ENCODE results near the gene FXN.
"Not testable (repeated sequence)": the region's sequence is repeated elsewhere in the genome, so short reads cannot be mapped to it uniquely, and the experiment has no call there.

Gene FXN

GRCh38 chr9:69090140-69090750, 54.7 kb downstream of the FXN start:
- TF ChIP-seq CTCF (IDR thresholded peaks at IDR 0.05; ENCODE audit: control insufficient read depth, extremely low read depth, insufficient read depth) = no peak
- no peak for DNase-seq (ENCODE audit: low read depth)
- H3K4me3 ChIP-seq (ENCODE audit: low read depth, low read length) = no peak overlapping the region

GRCh38 chr9:69090946-69091345, 55.4 kb downstream of the FXN start:
- no peak for DNase-seq (ENCODE audit: low read depth)
- no peak for TF ChIP-seq CTCF (IDR thresholded peaks at IDR 0.05; ENCODE audit: control insufficient read depth, extremely low read depth, insufficient read depth)
- no peak overlapping the region for H3K4me3 ChIP-seq (ENCODE audit: low read depth, low read length)

- H3K4me3 ChIP-seq (ENCODE audit: low read depth, low read length) = no peak overlapping the region
- TF ChIP-seq CTCF (IDR thresholded peaks at IDR 0.05; ENCODE audit: control insufficient read depth, extremely low read depth, insufficient read depth) = no peak
- DNase-seq (ENCODE audit: low read depth) = no peak
These were observed 58.0 kb downstream of the FXN start for GRCh38 chr9:69093471-69094103.

- DNase-seq (ENCODE audit: low read depth); H3K4me3 ChIP-seq (ENCODE audit: low read depth, low read length): not testable (repeated sequence)
These were observed 59.0 kb downstream of the FXN start for GRCh38 chr9:69094361-69095135.

DNA sequence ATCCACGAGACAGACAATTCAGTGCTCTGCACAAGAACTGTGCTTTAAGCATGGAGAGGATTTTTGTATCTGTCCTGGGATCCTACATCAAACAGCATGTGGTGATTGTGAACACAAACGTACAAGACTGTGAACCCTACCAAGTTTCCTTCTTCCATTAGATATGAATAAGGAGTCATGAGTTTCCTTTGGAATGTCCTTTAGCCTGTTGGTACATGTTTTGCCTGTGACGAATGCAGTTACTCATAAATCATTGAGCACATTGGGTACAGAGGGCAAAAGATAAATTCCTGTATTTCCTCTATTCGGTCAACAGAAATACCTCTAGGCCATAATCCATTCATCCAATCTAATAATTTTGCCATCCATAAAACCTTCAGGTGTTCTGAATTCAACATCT, 61.5 kb downstream of the FXN start:
- no peak for DNase-seq (ENCODE audit: low read depth)
- no peak overlapping the region for H3K4me3 ChIP-seq (ENCODE audit: low read depth, low read length)
- TF ChIP-seq CTCF (IDR thresholded peaks at IDR 0.05; ENCODE audit: control insufficient read depth, extremely low read depth, insufficient read depth) = no peak

DNA sequence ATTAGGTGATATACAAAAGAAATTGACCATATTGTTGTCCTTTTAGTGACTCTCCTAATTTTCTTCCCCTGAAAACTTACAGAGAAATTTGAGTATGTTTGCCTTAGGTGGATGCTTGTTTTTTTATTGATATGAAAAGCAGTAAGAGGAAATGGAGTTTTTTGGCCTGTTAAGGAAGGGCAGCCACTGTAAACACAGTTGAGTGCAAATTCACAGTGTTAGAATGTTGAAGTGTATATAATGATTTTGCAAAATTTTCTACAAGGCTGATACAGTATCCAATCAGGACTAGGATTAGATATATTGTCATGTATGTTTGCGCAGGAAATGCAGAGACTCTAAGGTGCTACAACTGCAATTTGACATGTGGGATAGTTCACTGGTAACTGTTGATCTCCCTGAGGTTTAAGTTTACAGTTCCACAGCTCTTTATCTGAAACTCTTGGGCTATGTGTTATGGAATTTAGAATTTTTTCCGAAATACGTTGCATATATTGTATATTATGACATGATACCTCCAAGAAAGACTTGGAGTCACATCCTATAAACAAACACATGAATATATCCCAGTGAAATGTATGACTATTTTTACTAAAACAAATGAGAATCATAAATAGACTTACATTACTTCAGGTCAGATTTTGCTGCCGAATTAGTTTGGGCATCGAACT, 62.5 kb downstream of the FXN start:
- DNase-seq (ENCODE audit: low read depth) = no peak
- no peak overlapping the region for H3K4me3 ChIP-seq (ENCODE audit: low read depth, low read length)
- no peak for TF ChIP-seq CTCF (IDR thresholded peaks at IDR 0.05; ENCODE audit: control insufficient read depth, extremely low read depth, insufficient read depth)

- not testable (repeated sequence) for DNase-seq (ENCODE audit: low read depth); H3K4me3 ChIP-seq (ENCODE audit: low read depth, low read length)
These were observed 67.9 kb downstream of the FXN start for GRCh38 chr9:69103348-69103996.

All from LNCaP clone FGC (cell line).